ENCODE results near the gene PLA2G4B.

Gene PLA2G4B

DNA sequence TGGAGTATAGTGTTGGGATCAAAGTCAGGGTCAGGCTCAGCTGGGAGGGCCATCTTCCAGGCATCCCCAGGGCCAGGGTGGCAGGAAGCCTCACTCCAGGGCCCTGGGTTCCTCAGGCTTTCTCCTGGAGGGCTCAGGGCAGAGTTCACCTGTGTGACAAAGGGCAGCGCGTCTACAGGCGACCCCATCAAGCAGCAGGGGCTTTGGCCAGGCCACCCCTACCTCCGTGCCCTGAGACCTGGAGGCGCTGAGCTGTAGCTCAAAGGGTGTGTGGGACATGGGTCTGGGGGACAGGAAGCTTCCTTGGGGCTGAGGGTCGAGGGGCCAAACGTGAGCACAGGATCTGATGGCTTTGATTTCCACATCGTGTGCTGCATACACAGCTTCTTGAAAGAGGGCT is 42.4 kb downstream of the PLA2G4B start:
- TF ChIP-seq CTCF (IDR thresholded peaks at IDR 0.05; ENCODE audit: borderline replicate concordance, insufficient read depth, low read depth, low read length), result no peak
- no peak overlapping the region for H3K4me3 ChIP-seq (ENCODE audit: low read depth, low read length)

- no peak overlapping the region for H3K4me3 ChIP-seq (ENCODE audit: low read depth, low read length)
- no peak for TF ChIP-seq CTCF (IDR thresholded peaks at IDR 0.05; ENCODE audit: borderline replicate concordance, insufficient read depth, low read depth, low read length)
Observed at GRCh38 chr15:41881550-41881919, 42.9 kb downstream of the PLA2G4B start.

DNA sequence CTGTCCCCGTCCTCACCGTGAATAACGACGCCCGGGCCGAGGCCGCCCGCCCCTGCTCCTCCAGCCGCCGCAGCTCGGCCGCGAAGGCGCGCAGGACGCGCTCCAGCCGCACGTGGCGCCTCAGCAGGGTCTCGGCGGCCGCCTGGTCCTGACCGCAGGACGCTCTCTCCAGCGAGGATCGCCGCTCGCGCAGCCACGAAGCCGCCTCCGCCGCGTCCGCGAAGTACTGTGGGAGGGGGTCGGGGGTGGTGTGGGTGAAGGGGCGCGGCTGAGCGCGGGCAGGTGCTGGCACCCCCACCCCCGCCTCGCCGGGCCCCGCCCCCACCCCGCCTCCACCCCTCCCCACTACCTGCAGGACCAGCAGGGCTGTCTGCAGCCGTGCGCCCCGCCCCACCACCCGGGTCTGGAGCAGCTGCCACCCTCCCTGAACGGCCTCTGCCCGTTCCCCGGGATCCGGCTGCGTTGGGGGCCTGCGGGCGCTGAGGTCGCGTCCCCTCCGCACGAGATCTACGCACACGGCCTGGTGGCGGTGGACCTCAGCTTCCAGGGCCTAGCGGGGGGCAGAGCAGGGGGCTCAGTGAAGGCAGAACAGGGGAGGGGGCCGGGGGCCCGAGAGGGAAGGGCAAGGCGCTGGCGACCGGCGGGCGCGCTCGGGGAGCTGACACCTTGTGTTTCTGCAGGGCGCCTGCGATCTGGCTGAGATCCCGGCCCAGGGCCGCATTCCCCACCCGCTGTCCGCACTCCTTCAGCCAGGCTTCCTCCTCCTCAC is 43.5 kb downstream of the PLA2G4B start:
- no peak overlapping the region for H3K4me3 ChIP-seq (ENCODE audit: low read depth, low read length)
- no peak for TF ChIP-seq CTCF (IDR thresholded peaks at IDR 0.05; ENCODE audit: borderline replicate concordance, insufficient read depth, low read depth, low read length)

DNA sequence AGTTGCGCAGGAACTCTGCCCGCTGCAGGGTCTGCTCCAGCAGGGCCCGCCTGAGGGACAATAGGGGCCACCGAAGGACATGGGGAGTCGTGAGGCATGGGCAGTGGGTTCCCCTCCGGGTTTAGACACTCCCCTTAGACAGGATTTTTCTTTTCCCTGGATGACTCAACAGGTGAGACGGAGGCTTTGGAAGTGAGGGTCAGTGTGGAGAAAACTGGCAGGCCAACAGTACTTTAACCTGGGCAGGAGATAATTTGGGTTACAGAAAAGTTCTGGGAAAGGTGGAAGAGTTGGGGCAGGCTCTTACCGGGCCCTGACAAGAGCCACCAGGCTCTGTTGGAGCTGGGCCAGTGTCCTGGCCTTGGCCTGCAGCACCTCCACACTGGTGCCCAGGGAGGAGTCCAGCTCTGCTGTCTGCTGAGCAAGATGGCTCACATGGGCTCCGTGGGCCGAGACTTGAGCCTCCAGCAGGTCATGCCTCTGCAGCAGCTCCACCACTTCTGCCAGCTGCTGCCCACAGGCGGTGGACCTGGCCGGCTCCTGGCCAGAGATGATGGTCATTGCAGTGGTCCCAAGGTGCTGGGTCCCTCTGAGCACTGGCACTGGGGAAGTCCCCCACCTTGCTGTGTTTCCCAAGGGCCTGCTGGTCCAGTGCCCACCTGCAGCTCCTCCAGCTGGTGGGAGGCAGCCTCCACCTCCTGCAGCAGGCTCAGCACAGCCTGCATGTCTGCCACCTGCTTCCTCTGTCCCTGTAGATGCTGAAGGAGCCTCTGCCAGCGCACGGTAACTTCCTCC is 44.2 kb downstream of the PLA2G4B start:
- H3K4me3 ChIP-seq (ENCODE audit: low read depth, low read length), result no peak overlapping the region
- no peak for TF ChIP-seq CTCF (IDR thresholded peaks at IDR 0.05; ENCODE audit: borderline replicate concordance, insufficient read depth, low read depth, low read length)

GRCh38 chr15:41883484-41883825 is 44.8 kb downstream of the PLA2G4B start:
- no peak overlapping the region for H3K4me3 ChIP-seq (ENCODE audit: low read depth, low read length)
- TF ChIP-seq CTCF (IDR thresholded peaks at IDR 0.05; ENCODE audit: borderline replicate concordance, insufficient read depth, low read depth, low read length), result no peak

DNA sequence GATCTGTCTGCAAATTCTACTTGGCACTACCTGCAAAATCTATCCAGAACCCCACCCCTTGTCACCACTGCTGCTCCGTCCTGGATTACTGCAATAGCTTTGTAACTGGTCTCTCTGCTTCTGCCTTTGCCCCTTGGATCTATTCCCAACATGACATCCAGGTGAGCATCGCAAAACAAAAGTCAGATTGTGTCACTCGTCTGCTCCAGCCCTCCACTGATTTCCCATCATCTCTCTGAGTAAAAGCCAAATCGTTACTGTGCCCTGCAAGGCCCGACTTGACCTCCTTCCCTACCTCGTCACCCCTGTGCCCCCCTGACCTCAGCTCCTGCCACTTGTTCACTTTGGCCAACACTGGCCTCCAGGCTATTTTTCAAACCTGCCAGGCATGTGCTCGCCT is 45.8 kb downstream of the PLA2G4B start:
- no peak for TF ChIP-seq CTCF (IDR thresholded peaks at IDR 0.05; ENCODE audit: borderline replicate concordance, insufficient read depth, low read depth, low read length)
- H3K4me3 ChIP-seq (ENCODE audit: low read depth, low read length), result no peak overlapping the region

GRCh38 chr15:41885321-41885720 is 46.7 kb downstream of the PLA2G4B start:
- no peak for TF ChIP-seq CTCF (IDR thresholded peaks at IDR 0.05; ENCODE audit: borderline replicate concordance, insufficient read depth, low read depth, low read length)
- H3K4me3 ChIP-seq (ENCODE audit: low read depth, low read length), result no peak overlapping the region
